Neural progenitor cell (in vitro differentiated cells): ENCODE measurements around the gene B9D1.

Experiments used
- CTCF ChIP-seq: fragments of 200-600 bp; sonication (generic); IDR thresholded peaks from 2 replicates; pipeline ENCODE4 v1.5.1; 2017; ENCODE audit warnings: antibody characterized with exemption, mild to moderate bottlenecking
- EZH2 ChIP-seq: fragments of 200-600 bp; sonication (generic); IDR thresholded peaks from 2 replicates; pipeline ENCODE4 v1.6.1; 2017; ENCODE audit warnings: antibody characterized with exemption, mild to moderate bottlenecking, moderate library complexity
- EZH2phosphoT487 ChIP-seq: fragments of 200-600 bp; sonication (generic); IDR thresholded peaks from 2 replicates; pipeline ENCODE4 v1.6.1; 2017; ENCODE audit warnings: antibody characterized with exemption

GRCh38 chr17:19313746-19314651 is 48.5 kb downstream of the B9D1 start:
- no peak for TF ChIP-seq CTCF
- TF ChIP-seq EZH2, result no peak
- TF ChIP-seq EZH2phosphoT487, result no peak
